Jurkat, Clone E6-1 (cell line): ENCODE measurements around the gene CFAP53.

Experiments
- DNase-seq: peaks from one replicate; pipeline ENCODE4 v3.0.0-alpha.2; 2011; ENCODE audit warnings: low read depth, low spot score
- H3K4me3 ChIP-seq: 2 replicates; pipeline ENCODE4 v1.5.1; 2011; ENCODE audit warnings: mild to moderate bottlenecking, low read length, control low read depth, moderate library complexity

Gene CFAP53

DNA sequence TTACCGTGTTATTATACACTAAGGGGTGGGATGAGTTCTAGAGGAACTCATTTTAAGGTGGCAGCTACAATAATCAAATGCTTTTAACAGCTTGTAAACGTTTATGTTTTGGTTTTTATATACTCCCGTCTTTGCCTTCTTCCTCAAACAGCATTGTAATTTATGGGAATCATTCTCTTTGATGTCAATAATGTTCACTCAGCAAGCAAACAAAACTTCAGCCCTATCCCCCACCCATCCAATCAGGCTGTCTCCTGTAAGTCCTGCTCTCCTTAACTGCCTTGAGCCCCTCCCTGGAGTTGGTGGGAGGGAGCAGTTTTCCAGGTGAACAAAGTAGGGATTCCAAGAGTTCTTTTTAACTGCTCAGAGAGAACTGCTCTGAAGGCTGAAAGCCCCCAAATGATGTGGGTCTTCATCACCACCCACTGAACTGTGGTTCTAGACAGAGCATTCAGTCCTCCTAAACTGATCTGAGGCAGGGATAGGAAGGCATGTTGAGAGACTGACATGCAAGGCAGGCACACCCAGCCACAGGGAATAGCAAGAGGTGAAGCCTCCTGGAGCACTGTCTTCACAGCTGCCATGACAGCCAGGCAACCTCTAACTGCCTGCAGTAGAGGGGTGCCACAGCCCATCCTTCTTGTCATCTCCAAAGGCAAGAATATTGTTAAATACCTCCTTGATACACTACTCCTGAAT lies 88.9 kb downstream of the CFAP53 start:
- DNase-seq, result no peak
- no peak overlapping the region for H3K4me3 ChIP-seq
